COLO668 (cell line): ENCODE results near the gene TXLNG.
"Not testable (repeated sequence)": the region's sequence is repeated elsewhere in the genome, so short reads cannot be mapped to it uniquely, and the experiment has no call there.

Experiments
- DNase-seq: peaks from one replicate; lab custom pipeline; 2025; ENCODE audit not compliant: unreplicated experiment; lab: John Stamatoyannopoulos, UW

Gene TXLNG

GRCh38 chrX:16838202-16839066 lies 52.2 kb downstream of the TXLNG start:
- DNase-seq = no peak

GRCh38 chrX:16839219-16839851 lies 53.1 kb downstream of the TXLNG start:
- no peak for DNase-seq

- DNase-seq = no peak
Observed at GRCh38 chrX:16839852-16840460, 53.7 kb downstream of the TXLNG start.

- no peak for DNase-seq
Observed at GRCh38 chrX:16842684-16843083, 56.4 kb downstream of the TXLNG start.

GRCh38 chrX:16843208-16843909 lies 57.1 kb downstream of the TXLNG start:
- no peak for DNase-seq

- no peak for DNase-seq
Observed at GRCh38 chrX:16845686-16846085, 59.4 kb downstream of the TXLNG start.

GRCh38 chrX:16848541-16848940 lies 62.3 kb downstream of the TXLNG start:
- DNase-seq = no peak

GRCh38 chrX:16851421-16851820 lies 65.2 kb downstream of the TXLNG start:
- no peak for DNase-seq

- DNase-seq = no peak
Observed at GRCh38 chrX:16851827-16852226, 65.6 kb downstream of the TXLNG start.

GRCh38 chrX:16852617-16853179 lies 66.4 kb downstream of the TXLNG start:
- no peak for DNase-seq

GRCh38 chrX:16853537-16853936 lies 67.3 kb downstream of the TXLNG start:
- no peak for DNase-seq

GRCh38 chrX:16855363-16856075 lies 69.3 kb downstream of the TXLNG start:
- no peak for DNase-seq

GRCh38 chrX:16856076-16856404 lies 69.8 kb downstream of the TXLNG start:
- DNase-seq = not testable (repeated sequence)

- DNase-seq = no peak
Observed at GRCh38 chrX:16856744-16857143, 70.5 kb downstream of the TXLNG start.

GRCh38 chrX:16862829-16863228 lies 76.6 kb downstream of the TXLNG start:
- DNase-seq = no peak

- no peak for DNase-seq
Observed at GRCh38 chrX:16867947-16868346, 81.7 kb downstream of the TXLNG start.

- no peak for DNase-seq
Observed at GRCh38 chrX:16868920-16869319, 82.7 kb downstream of the TXLNG start.

GRCh38 chrX:16869393-16870094 lies 83.3 kb downstream of the TXLNG start:
- DNase-seq = peak; percentile 78

- DNase-seq = peak; percentile 95
Observed at GRCh38 chrX:16870095-16870861, 84.0 kb downstream of the TXLNG start, which contains the start of gene RBBP7. Gene RBBP7, minus strand, starts transcription at chrX:16870362. Its CDS starts 309 bp downstream, at chrX:16870053.
